VCaP (cell line): ENCODE measurements around the gene DHX8.

Experiments used
- H3K27ac ChIP-seq: fragments of 450-650 bp; 2 replicates; pipeline ENCODE4 v1.5.1; 2017
- CTCF ChIP-seq: fragments of 450-650 bp; conservative IDR thresholded peaks from 2 replicates; pipeline ENCODE4 v1.5.1; 2017; ENCODE audit warnings: mild to moderate bottlenecking, moderate library complexity

Gene DHX8

GRCh38 chr17:43536236-43536992 lies 52.6 kb downstream of the DHX8 start:
- TF ChIP-seq CTCF: no peak
- H3K27ac ChIP-seq: no peak overlapping the region

GRCh38 chr17:43540821-43541674 lies 57.3 kb downstream of the DHX8 start:
- H3K27ac ChIP-seq: no peak overlapping the region
- TF ChIP-seq CTCF: no peak

GRCh38 chr17:43542859-43543258 lies 59.1 kb downstream of the DHX8 start:
- no peak overlapping the region for H3K27ac ChIP-seq
- TF ChIP-seq CTCF: no peak

- no peak overlapping the region for H3K27ac ChIP-seq
- TF ChIP-seq CTCF: no peak
Measured at GRCh38 chr17:43543300-43543699, 59.5 kb downstream of the DHX8 start.

GRCh38 chr17:43543771-43544575 lies 60.2 kb downstream of the DHX8 start:
- no peak overlapping the region for H3K27ac ChIP-seq
- no peak for TF ChIP-seq CTCF

- no peak for TF ChIP-seq CTCF
- H3K27ac ChIP-seq: no peak overlapping the region
Measured at GRCh38 chr17:43545383-43545632, 61.5 kb downstream of the DHX8 start.
